Transverse colon (tissue), 4 donors: ENCODE data around the gene DZIP3. TPM values are rescaled to one million over a fixed set of nuclear protein-coding genes. Genes with fewer than 3 reads are reported as not detected.

Experiments
- DNase-seq: peaks from one replicate; pipeline ENCODE4 v3.0.0-alpha.2; 2019
- H3K27ac ChIP-seq, 4 donors: fragments of 200-600 bp; sonication (generic); 2 replicates each; pipeline ENCODE4 v1.5.1; 2016 to 2018; ENCODE audit warnings: inconsistent platforms in 4 of 4
- H3K27me3 ChIP-seq: fragments of 200-600 bp; sonication (generic); 2 replicates; pipeline ENCODE4 v1.5.1; 2017; ENCODE audit warnings: inconsistent platforms
- H3K36me3 ChIP-seq, 4 donors: fragments of 200-600 bp; sonication (generic); 2 replicates each; pipeline ENCODE4 v1.5.1; 2017 to 2019; ENCODE audit warnings: inconsistent platforms in 4 of 4
- H3K4me1 ChIP-seq, 4 donors: fragments of 200-600 bp; sonication (generic); 2 replicates each; pipeline ENCODE4 v1.5.1; 2017 to 2020; ENCODE audit warnings: inconsistent platforms in 4 of 4
- H3K4me3 ChIP-seq, 4 donors: fragments of 200-600 bp; sonication (generic); 1 replicate in 1 of 4; 2 replicates in 3 of 4; pipeline versions ENCODE4 v1.5.1 to v1.6.1; 2017 to 2019; ENCODE audit warnings: inconsistent platforms in 4 of 4
- H3K9me3 ChIP-seq, 2 donors: fragments of 200-600 bp; sonication (generic); 2 replicates each; pipeline ENCODE4 v1.5.1; 2017 to 2019; ENCODE audit warnings: inconsistent platforms in 2 of 2
- CTCF ChIP-seq, 5 experiments: fragments of 200-600 bp in 3 of 5; fragments of 450-650 bp in 2 of 5; sonication (generic) in 3 of 5; IDR thresholded peaks; 1 replicate in 2 of 5; 2 replicates in 3 of 5; pipeline ENCODE4 v1.5.1; 2016 to 2017; ENCODE audit warnings: antibody characterized with exemption in 5 of 5, inconsistent platforms in 3 of 5, mild to moderate bottlenecking in 2 of 5, moderate library complexity in 1 of 5
- EP300 ChIP-seq: sonication (generic); formaldehyde crosslinking; IDR thresholded peaks from one replicate; pipeline ENCODE4 v1.6.1; 2017; ENCODE audit warnings: antibody characterized with exemption, low read depth
- POLR2A ChIP-seq: fragments of 450-650 bp; IDR thresholded peaks from one replicate; pipeline ENCODE4 v1.6.1; 2016; ENCODE audit warnings: antibody characterized with exemption, mild to moderate bottlenecking, moderate library complexity
- POLR2AphosphoS5 ChIP-seq, 3 donors: sonication (generic); formaldehyde crosslinking; IDR thresholded peaks; one replicate each; pipeline ENCODE4 v1.6.1; 2016; ENCODE audit warnings: antibody characterized with exemption in 3 of 3
- WGBS, 2 donors: methylation state at CpG; one replicate each; pipeline ENCODE4 v1.1.5; 2018; ENCODE audit warnings: low coverage in 1 of 2; 5-methylcytosine and 5-hydroxymethylcytosine counted together
- in situ Hi-C, 4 donors: fragments of 200-750 bp; cut with MboI; loops; one replicate each; pipeline versions ENCODE4 v1.15.0 to v1.15.1; 2017; ENCODE audit warnings: low sequenced_read_pairs in 3 of 4, low pct_ligation_motif_present in 1 of 4, low pct_unique_long_range_greater_than_20kb in 1 of 4
- intact Hi-C: fragments of 100-400 bp; cut with DNase I; formaldehyde crosslinking; loops from one replicate; pipeline ENCODE4 v1.15.1; 2023; ENCODE audit warnings: low total_unique reads
- total RNA-seq, 4 donors: library from RNA; depleted of rRNA; stranded (reverse); fragments of >200 nt; gene quantifications; one replicate each; pipeline ENCODE4 v1.1.0, GENCODE V29; 2016

The DZIP3 gene
- total RNA-seq, 4 donors from 2014 or later, result 1.5 to 7.4 (median 4.1) TPM

- Histone ChIP-seq H3K27ac (peak overlapping the region; percentile 88 to 96 (median 93)), H3K27me3 (no peaks in the 10 kb centered on the region), H3K36me3 (no peaks in the 10 kb centered on the region), H3K4me1 (peaks cover 0 to 22% (median 10%) of the 10 kb centered on the region in 4 donors), H3K9me3 (no peaks in the 10 kb centered on the region), H3K4me3 (peak overlapping the region; percentile 66 to 94 (median 78))
- 0 to 1% methylated on average over 8 of the region's 8 CpGs for WGBS, 2 donors
- in situ Hi-C loops, result no loop called here
- DNase-seq, result no peak
- intact Hi-C loops, result no loop called here
- TF ChIP-seq EP300, result no peak
- no peak for TF ChIP-seq POLR2A
- no peak for TF ChIP-seq POLR2AphosphoS5 (IDR thresholded peaks at IDR 0.05)
- no peak for TF ChIP-seq CTCF (IDR thresholded peaks at IDR 0.05)
These were observed 921 bp upstream of the DZIP3 start for GRCh38 chr3:108588601-108589000.

DNA sequence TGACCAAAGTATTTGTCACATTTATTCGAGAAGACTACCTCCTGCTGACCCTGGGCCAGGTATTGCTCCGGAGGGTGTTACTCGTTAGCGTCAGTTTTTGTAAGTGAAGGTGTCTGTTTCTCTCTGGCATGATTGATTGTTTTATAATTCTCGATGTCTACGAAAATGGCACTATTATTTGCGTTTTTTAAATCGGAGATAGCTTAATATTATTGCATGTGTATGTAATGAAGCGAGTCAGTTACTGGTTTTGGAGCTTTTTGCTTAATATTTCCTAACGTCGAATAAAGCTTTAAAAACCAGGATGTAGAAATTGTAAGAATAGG, 439 bp downstream of the DZIP3 start:
- intact Hi-C loops, result no loop called here
- WGBS, 2 donors, result 1% methylated on average over 10 to 11 of the region's 11 CpGs

GRCh38 chr3:108590460-108590859, 938 bp downstream of the DZIP3 start:
- H3K27ac ChIP-seq, result peak overlapping the region in 1 of 4 donors; percentile 91
- intact Hi-C loops, result no loop called here
- H3K4me1 ChIP-seq, result peaks cover 0 to 27% (median 11%) of the 10 kb centered on the region in 4 donors
- H3K4me3 ChIP-seq, result peak overlapping the region in 2 of 4 donors; percentile 66 to 89
- in situ Hi-C loops, result no loop called here
- no peaks in the 10 kb centered on the region for H3K36me3 ChIP-seq
- H3K9me3 ChIP-seq, result no peaks in the 10 kb centered on the region
- DNase-seq, result no peak
- TF ChIP-seq CTCF (IDR thresholded peaks at IDR 0.05), result no peak
- no peak for TF ChIP-seq EP300
- TF ChIP-seq POLR2AphosphoS5 (IDR thresholded peaks at IDR 0.05), result no peak
- no peak for TF ChIP-seq POLR2A
- 20 to 22% methylated on average over 4 of the region's 4 CpGs for WGBS, 2 donors
- no peaks in the 10 kb centered on the region for H3K27me3 ChIP-seq

More for the DNA sequence above, 439 bp downstream of the DZIP3 start:
- H3K9me3 ChIP-seq, result no peaks in the 10 kb centered on the region
- no peaks in the 10 kb centered on the region for H3K27me3 ChIP-seq
- H3K4me3 ChIP-seq, result peak overlapping the region; percentile 66 to 94 (median 78)
- in situ Hi-C loops, result no loop called here
- H3K4me1 ChIP-seq, result peaks cover 0 to 24% (median 10%) of the 10 kb centered on the region in 4 donors
- TF ChIP-seq CTCF (IDR thresholded peaks at IDR 0.05), result peak in 1 of 5 experiments; percentile 1
- TF ChIP-seq POLR2AphosphoS5 (IDR thresholded peaks at IDR 0.05), result no peak
- TF ChIP-seq EP300, result no peak
- TF ChIP-seq POLR2A, result no peak
- no peaks in the 10 kb centered on the region for H3K36me3 ChIP-seq
- no peak for DNase-seq
- H3K27ac ChIP-seq, result peak overlapping the region; percentile 88 to 96 (median 93)

DNA sequence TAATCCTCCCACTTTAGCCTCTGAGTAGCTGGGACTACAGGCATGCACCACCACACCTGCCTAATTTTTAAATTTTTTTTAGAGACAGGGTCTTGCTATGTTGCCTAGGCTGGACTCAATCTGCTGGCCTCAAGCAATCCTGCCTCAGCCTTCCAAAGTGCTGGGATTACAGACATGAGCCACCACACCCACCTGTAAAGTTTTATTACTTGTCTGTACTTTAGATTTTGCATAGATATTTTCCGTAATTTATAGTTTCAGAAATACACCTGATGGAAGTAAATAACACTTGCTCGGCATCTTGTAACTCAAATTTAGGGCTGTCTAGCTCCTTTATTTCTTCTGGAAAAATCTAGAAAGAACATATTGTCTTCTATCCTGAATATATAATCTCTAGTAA, 5.8 kb downstream of the DZIP3 start:
- no peak for DNase-seq
- WGBS, 2 donors, result 57 to 62% methylated on average over 2 of the region's 2 CpGs
- intact Hi-C loops, result no loop called here
- H3K4me3 ChIP-seq, result no peak overlapping the region
- peaks cover 0 to 10% (median 4%) of the 10 kb centered on the region in 4 donors for H3K4me1 ChIP-seq
- no peaks in the 10 kb centered on the region for H3K9me3 ChIP-seq
- in situ Hi-C loops, result no loop called here
- no peaks in the 10 kb centered on the region for H3K27me3 ChIP-seq
- no peak overlapping the region for H3K27ac ChIP-seq
- H3K36me3 ChIP-seq, result no peaks in the 10 kb centered on the region
- TF ChIP-seq CTCF (IDR thresholded peaks at IDR 0.05) (no peak), POLR2AphosphoS5 (IDR thresholded peaks at IDR 0.05) (no peak), POLR2A (no peak), EP300 (no peak)
